ENCODE results near the gene GPR146.

The GPR146 gene

GRCh38 chr7:1057416-1058291 lies 13.3 kb downstream of the GPR146 start:
- no peak overlapping the region for H3K4me2 ChIP-seq (ENCODE audit: low read length, poor library complexity, severe bottlenecking)
- H3K9me3 ChIP-seq (ENCODE audit: control insufficient read depth, low read length) = no peaks in the 10 kb centered on the region
- H2BK12ac ChIP-seq (ENCODE audit: low read length in 2 of 2) = no peak overlapping the region
- H3K18ac ChIP-seq (ENCODE audit: low read depth in 1 of 2, low read length in 2 of 2) = no peak overlapping the region
- 98% methylated on average over 62 of the region's 62 CpGs for WGBS
- H3K9ac ChIP-seq (ENCODE audit: low read length) = no peak overlapping the region
- no peak for DNase-seq
- no peak overlapping the region for H4K8ac ChIP-seq (ENCODE audit: low read length)
- peaks cover 0 to 35% of the 10 kb centered on the region in 2 experiments for H3K36me3 ChIP-seq (ENCODE audit: control insufficient read depth in 1 of 2, insufficient read depth in 2 of 2, low read depth in 1 of 2, low read length in 2 of 2)
- H2AFZ ChIP-seq (ENCODE audit: low read depth, low read length) = no peak overlapping the region
- peak overlapping the region in 1 of 2 experiments; percentile 2 for H3K14ac ChIP-seq (ENCODE audit: low read length in 2 of 2)
- H4K91ac ChIP-seq (ENCODE audit: low read length) = peak overlapping the region; percentile 29
- H2BK15ac ChIP-seq (ENCODE audit: low read depth, poor library complexity, severe bottlenecking) = no peak overlapping the region
- H2BK5ac ChIP-seq (ENCODE audit: low read depth, low read length, poor library complexity, severe bottlenecking) = no peak overlapping the region
- H2BK120ac ChIP-seq (ENCODE audit: low read depth, low read length) = no peak overlapping the region
- peaks cover 0 to 4% of the 10 kb centered on the region in 2 experiments for H3K27me3 ChIP-seq (ENCODE audit: control insufficient read depth in 1 of 2, insufficient read depth in 1 of 2, low read length in 2 of 2)
- peaks cover 28% of the 10 kb centered on the region for H3K79me1 ChIP-seq (replicated peaks; ENCODE audit: low read length, poor library complexity, severe bottlenecking)
- no peak overlapping the region for H3K4me3 ChIP-seq (ENCODE audit: insufficient read depth in 1 of 2, low read depth in 1 of 2, low read length in 2 of 2)
- no peak overlapping the region for H3K27ac ChIP-seq (ENCODE audit: low read length, poor library complexity, severe bottlenecking)
- peaks cover 58% of the 10 kb centered on the region for H3K4me1 ChIP-seq (ENCODE audit: control insufficient read depth, insufficient read depth, low read depth, low read length)
- H2AK5ac ChIP-seq (ENCODE audit: low read length, severe bottlenecking) = no peak overlapping the region
- no peak overlapping the region for H3K23ac ChIP-seq (ENCODE audit: low read length in 2 of 2)
- no peak overlapping the region for H3K4ac ChIP-seq (ENCODE audit: low read depth in 1 of 2, low read length in 2 of 2)

DNA sequence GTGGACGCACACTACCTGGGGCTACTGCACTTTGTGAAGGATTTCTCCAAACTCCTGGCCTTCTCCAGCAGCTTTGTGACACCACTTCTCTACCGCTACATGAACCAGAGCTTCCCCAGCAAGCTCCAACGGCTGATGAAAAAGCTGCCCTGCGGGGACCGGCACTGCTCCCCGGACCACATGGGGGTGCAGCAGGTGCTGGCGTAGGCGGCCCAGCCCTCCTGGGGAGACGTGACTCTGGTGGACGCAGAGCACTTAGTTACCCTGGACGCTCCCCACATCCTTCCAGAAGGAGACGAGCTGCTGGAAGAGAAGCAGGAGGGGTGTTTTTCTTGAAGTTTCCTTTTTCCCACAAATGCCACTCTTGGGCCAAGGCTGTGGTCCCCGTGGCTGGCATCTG lies 14.0 kb downstream of the GPR146 start:
- Histone ChIP-seq H4K8ac (ENCODE audit: low read length) (no peak overlapping the region), H3K18ac (ENCODE audit: low read depth in 1 of 2, low read length in 2 of 2) (no peak overlapping the region), H2AFZ (ENCODE audit: low read depth, low read length) (no peak overlapping the region), H3K9me3 (ENCODE audit: control insufficient read depth, low read length) (no peaks in the 10 kb centered on the region), H2BK15ac (ENCODE audit: low read depth, poor library complexity, severe bottlenecking) (no peak overlapping the region), H3K4me1 (ENCODE audit: control insufficient read depth, insufficient read depth, low read depth, low read length) (peaks cover 54% of the 10 kb centered on the region), H2BK5ac (ENCODE audit: low read depth, low read length, poor library complexity, severe bottlenecking) (no peak overlapping the region), H3K9ac (ENCODE audit: low read length) (no peak overlapping the region), H3K36me3 (ENCODE audit: control insufficient read depth in 1 of 2, insufficient read depth in 2 of 2, low read depth in 1 of 2, low read length in 2 of 2) (peaks cover 0 to 37% of the 10 kb centered on the region in 2 experiments), H3K4me2 (ENCODE audit: low read length, poor library complexity, severe bottlenecking) (no peak overlapping the region), H2BK12ac (ENCODE audit: low read length in 2 of 2) (no peak overlapping the region), H3K27me3 (ENCODE audit: control insufficient read depth in 1 of 2, insufficient read depth in 1 of 2, low read length in 2 of 2) (peaks cover 0 to 9% of the 10 kb centered on the region in 2 experiments), H4K91ac (ENCODE audit: low read length) (peak overlapping the region; percentile 12), H3K14ac (ENCODE audit: low read length in 2 of 2) (no peak overlapping the region), H3K23ac (ENCODE audit: low read length in 2 of 2) (no peak overlapping the region), H3K79me1 (replicated peaks; ENCODE audit: low read length, poor library complexity, severe bottlenecking) (peaks cover 30% of the 10 kb centered on the region), H2AK5ac (ENCODE audit: low read length, severe bottlenecking) (no peak overlapping the region), H3K4ac (ENCODE audit: low read depth in 1 of 2, low read length in 2 of 2) (no peak overlapping the region), H3K4me3 (ENCODE audit: insufficient read depth in 1 of 2, low read depth in 1 of 2, low read length in 2 of 2) (no peak overlapping the region), H3K27ac (ENCODE audit: low read length, poor library complexity, severe bottlenecking) (no peak overlapping the region), H2BK120ac (ENCODE audit: low read depth, low read length) (no peak overlapping the region)
- WGBS = 97% methylated on average over 9 of the region's 13 CpGs
- DNase-seq = no peak

GRCh38 chr7:1058821-1059199 lies 14.5 kb downstream of the GPR146 start:
- no peak overlapping the region for H2BK120ac ChIP-seq (ENCODE audit: low read depth, low read length)
- H3K36me3 ChIP-seq (ENCODE audit: control insufficient read depth in 1 of 2, insufficient read depth in 2 of 2, low read depth in 1 of 2, low read length in 2 of 2) = peaks cover 0 to 40% of the 10 kb centered on the region in 2 experiments
- H3K4me2 ChIP-seq (ENCODE audit: low read length, poor library complexity, severe bottlenecking) = no peak overlapping the region
- DNase-seq = peak; percentile 56
- peaks cover 0 to 9% of the 10 kb centered on the region in 2 experiments for H3K27me3 ChIP-seq (ENCODE audit: control insufficient read depth in 1 of 2, insufficient read depth in 1 of 2, low read length in 2 of 2)
- H2AK5ac ChIP-seq (ENCODE audit: low read length, severe bottlenecking) = no peak overlapping the region
- H2BK5ac ChIP-seq (ENCODE audit: low read depth, low read length, poor library complexity, severe bottlenecking) = no peak overlapping the region
- no peak overlapping the region for H2AFZ ChIP-seq (ENCODE audit: low read depth, low read length)
- peaks cover 35% of the 10 kb centered on the region for H3K79me1 ChIP-seq (replicated peaks; ENCODE audit: low read length, poor library complexity, severe bottlenecking)
- H3K4ac ChIP-seq (ENCODE audit: low read depth in 1 of 2, low read length in 2 of 2) = no peak overlapping the region
- WGBS = 76% methylated on average over 10 of the region's 10 CpGs
- H2BK12ac ChIP-seq (ENCODE audit: low read length in 2 of 2) = no peak overlapping the region
- no peak overlapping the region for H2BK15ac ChIP-seq (ENCODE audit: low read depth, poor library complexity, severe bottlenecking)
- H3K23ac ChIP-seq (ENCODE audit: low read length in 2 of 2) = no peak overlapping the region
- no peak overlapping the region for H4K8ac ChIP-seq (ENCODE audit: low read length)
- H3K9me3 ChIP-seq (ENCODE audit: control insufficient read depth, low read length) = no peaks in the 10 kb centered on the region
- no peak overlapping the region for H3K9ac ChIP-seq (ENCODE audit: low read length)
- no peak overlapping the region for H4K91ac ChIP-seq (ENCODE audit: low read length)
- no peak overlapping the region for H3K14ac ChIP-seq (ENCODE audit: low read length in 2 of 2)
- H3K18ac ChIP-seq (ENCODE audit: low read depth in 1 of 2, low read length in 2 of 2) = no peak overlapping the region
- no peak overlapping the region for H3K27ac ChIP-seq (ENCODE audit: low read length, poor library complexity, severe bottlenecking)
- H3K4me1 ChIP-seq (ENCODE audit: control insufficient read depth, insufficient read depth, low read depth, low read length) = peaks cover 51% of the 10 kb centered on the region
- H3K4me3 ChIP-seq (ENCODE audit: insufficient read depth in 1 of 2, low read depth in 1 of 2, low read length in 2 of 2) = no peak overlapping the region

- H2AFZ ChIP-seq (ENCODE audit: low read depth, low read length) = no peak overlapping the region
- peaks cover 41% of the 10 kb centered on the region for H3K79me1 ChIP-seq (replicated peaks; ENCODE audit: low read length, poor library complexity, severe bottlenecking)
- WGBS = 40% methylated on average over 52 of the region's 55 CpGs
- no peak overlapping the region for H3K4me2 ChIP-seq (ENCODE audit: low read length, poor library complexity, severe bottlenecking)
- no peak overlapping the region for H3K23ac ChIP-seq (ENCODE audit: low read length in 2 of 2)
- H3K9me3 ChIP-seq (ENCODE audit: control insufficient read depth, low read length) = no peaks in the 10 kb centered on the region
- H2AK5ac ChIP-seq (ENCODE audit: low read length, severe bottlenecking) = no peak overlapping the region
- no peak overlapping the region for H2BK5ac ChIP-seq (ENCODE audit: low read depth, low read length, poor library complexity, severe bottlenecking)
- no peak overlapping the region for H3K18ac ChIP-seq (ENCODE audit: low read depth in 1 of 2, low read length in 2 of 2)
- H3K27me3 ChIP-seq (ENCODE audit: control insufficient read depth in 1 of 2, insufficient read depth in 1 of 2, low read length in 2 of 2) = peaks cover 0 to 9% of the 10 kb centered on the region in 2 experiments
- no peak for DNase-seq
- no peak overlapping the region for H3K27ac ChIP-seq (ENCODE audit: low read length, poor library complexity, severe bottlenecking)
- no peak overlapping the region for H2BK15ac ChIP-seq (ENCODE audit: low read depth, poor library complexity, severe bottlenecking)
- no peak overlapping the region for H3K9ac ChIP-seq (ENCODE audit: low read length)
- H3K14ac ChIP-seq (ENCODE audit: low read length in 2 of 2) = no peak overlapping the region
- no peak overlapping the region for H4K8ac ChIP-seq (ENCODE audit: low read length)
- H4K91ac ChIP-seq (ENCODE audit: low read length) = no peak overlapping the region
- H2BK120ac ChIP-seq (ENCODE audit: low read depth, low read length) = no peak overlapping the region
- no peak overlapping the region for H2BK12ac ChIP-seq (ENCODE audit: low read length in 2 of 2)
- H3K4ac ChIP-seq (ENCODE audit: low read depth in 1 of 2, low read length in 2 of 2) = no peak overlapping the region
- H3K36me3 ChIP-seq (ENCODE audit: control insufficient read depth in 1 of 2, insufficient read depth in 2 of 2, low read depth in 1 of 2, low read length in 2 of 2) = peaks cover 0 to 43% of the 10 kb centered on the region in 2 experiments
- H3K4me3 ChIP-seq (ENCODE audit: insufficient read depth in 1 of 2, low read depth in 1 of 2, low read length in 2 of 2) = no peak overlapping the region
- peaks cover 46% of the 10 kb centered on the region for H3K4me1 ChIP-seq (ENCODE audit: control insufficient read depth, insufficient read depth, low read depth, low read length)
Observed at GRCh38 chr7:1059200-1060091, 15.1 kb downstream of the GPR146 start.
